ENCODE data around the gene DYSF.

The DYSF gene

GRCh38 chr2:71721362-71721665 is 268.0 kb downstream of the DYSF start:
- no peak overlapping the region for H3K4me3 ChIP-seq (ENCODE audit: low read length)
- no peak for DNase-seq (ENCODE audit: low read depth)
- TF ChIP-seq CTCF (conservative IDR thresholded peaks at IDR 0.05; ENCODE audit: low read depth, low read length) = no peak

- H3K4me3 ChIP-seq (ENCODE audit: low read length) = no peak overlapping the region
- DNase-seq (ENCODE audit: low read depth) = no peak
- TF ChIP-seq CTCF (conservative IDR thresholded peaks at IDR 0.05; ENCODE audit: low read depth, low read length) = no peak
Measured at GRCh38 chr2:71721669-71722068, 268.3 kb downstream of the DYSF start.

- no peak overlapping the region for H3K4me3 ChIP-seq (ENCODE audit: low read length)
- TF ChIP-seq CTCF (conservative IDR thresholded peaks at IDR 0.05; ENCODE audit: low read depth, low read length) = no peak
- no peak for DNase-seq (ENCODE audit: low read depth)
Measured at GRCh38 chr2:71722286-71722685, 268.9 kb downstream of the DYSF start.

GRCh38 chr2:71724793-71725192 is 271.4 kb downstream of the DYSF start:
- H3K4me3 ChIP-seq (ENCODE audit: low read length) = no peak overlapping the region
- no peak for TF ChIP-seq CTCF (conservative IDR thresholded peaks at IDR 0.05; ENCODE audit: low read depth, low read length)
- DNase-seq (ENCODE audit: low read depth) = no peak

- no peak for DNase-seq (ENCODE audit: low read depth)
- no peak for TF ChIP-seq CTCF (conservative IDR thresholded peaks at IDR 0.05; ENCODE audit: low read depth, low read length)
- H3K4me3 ChIP-seq (ENCODE audit: low read length) = no peak overlapping the region
Measured at GRCh38 chr2:71725836-71726235, 272.5 kb downstream of the DYSF start.

GRCh38 chr2:71727562-71727961 is 274.2 kb downstream of the DYSF start:
- no peak for TF ChIP-seq CTCF (conservative IDR thresholded peaks at IDR 0.05; ENCODE audit: low read depth, low read length)
- no peak overlapping the region for H3K4me3 ChIP-seq (ENCODE audit: low read length)
- DNase-seq (ENCODE audit: low read depth) = no peak

- DNase-seq (ENCODE audit: low read depth) = no peak
- H3K4me3 ChIP-seq (ENCODE audit: low read length) = no peak overlapping the region
- TF ChIP-seq CTCF (conservative IDR thresholded peaks at IDR 0.05; ENCODE audit: low read depth, low read length) = no peak
Measured at GRCh38 chr2:71728036-71728435, 274.7 kb downstream of the DYSF start.
